OCI-LY1 (cell line): Measurements from ENCODE around the gene SLC19A1.
"Not testable (repeated sequence)": the region's sequence is repeated elsewhere in the genome, so short reads cannot be mapped to it uniquely, and the experiment has no call there.

Experiments used
- H2AFZ ChIP-seq: fragments of 200-600 bp; sonication (generic), shearing (Covaris generic); 2 replicates; pipeline ENCODE4 v1.6.0; 2014; ENCODE audit warnings: antibody characterized with exemption, mild to moderate bottlenecking, low read length
- H3F3A ChIP-seq: fragments of 200-600 bp; sonication (generic), shearing (Covaris generic); 2 replicates; pipeline ENCODE4 v1.6.0; 2014; ENCODE audit warnings: mild to moderate bottlenecking, antibody characterized with exemption, low read length, moderate library complexity; ENCODE audit not compliant: insufficient read depth
- H3K27ac ChIP-seq: fragments of 200-600 bp; sonication (generic); 2 replicates; pipeline ENCODE4 v1.5.1; 2014; ENCODE audit warnings: low read length, mixed run types, mild to moderate bottlenecking, low read depth; ENCODE audit not compliant: poor library complexity, severe bottlenecking
- H3K27me3 ChIP-seq: fragments of 200-600 bp; sonication (generic); 2 replicates; pipeline ENCODE4 v1.6.0; 2014; ENCODE audit warnings: antibody characterized with exemption, mild to moderate bottlenecking, low read length, moderate library complexity; ENCODE audit not compliant: insufficient read depth
- H3K36me3 ChIP-seq: fragments of 200-600 bp; sonication (generic); 2 replicates; pipeline ENCODE4 v1.6.1; 2014; ENCODE audit warnings: mild to moderate bottlenecking, antibody characterized with exemption, low read length, moderate library complexity, mixed read lengths; ENCODE audit not compliant: insufficient read depth
- H3K4me1 ChIP-seq: fragments of 200-600 bp; sonication (generic); 2 replicates; pipeline ENCODE4 v1.5.1; 2014; ENCODE audit warnings: mild to moderate bottlenecking, low read length, moderate library complexity; ENCODE audit not compliant: insufficient read depth, severe bottlenecking
- H3K4me2 ChIP-seq: fragments of 200-600 bp; sonication (generic), shearing (Covaris generic); 2 replicates; pipeline ENCODE4 v1.6.1; 2014; ENCODE audit warnings: low read length
- H3K4me3 ChIP-seq: fragments of 200-600 bp; sonication (generic); 2 replicates; pipeline ENCODE4 v1.5.1; 2014; ENCODE audit warnings: low read length, low read depth, mild to moderate bottlenecking, mixed read lengths; ENCODE audit not compliant: poor library complexity, severe bottlenecking
- H3K79me2 ChIP-seq: fragments of 200-600 bp; shearing (Covaris generic); 2 replicates; pipeline ENCODE4 v1.6.1; 2016; ENCODE audit warnings: mixed run types, low read length, mixed read lengths; ENCODE audit not compliant: insufficient read depth
- H3K9ac ChIP-seq: fragments of 200-600 bp; sonication (generic), shearing (Covaris generic); 2 replicates; pipeline ENCODE4 v1.6.1; 2014; ENCODE audit warnings: mild to moderate bottlenecking, low read length, mixed read lengths
- H3K9me2 ChIP-seq: fragments of 200-600 bp; sonication (generic), shearing (Covaris generic); 2 replicates; pipeline ENCODE4 v1.6.1; 2014; ENCODE audit warnings: low read depth, mild to moderate bottlenecking, low read length, mixed read lengths
- H3K9me3 ChIP-seq: fragments of 200-600 bp; shearing (Covaris generic); 2 replicates; pipeline ENCODE4 v1.6.1; 2014; ENCODE audit warnings: low read length, mixed read lengths
- H4K20me1 ChIP-seq: fragments of 200-600 bp; sonication (generic), shearing (Covaris generic); 2 replicates; pipeline ENCODE4 v1.6.0; 2016; ENCODE audit warnings: mild to moderate bottlenecking, low read length; ENCODE audit not compliant: insufficient read depth
- CTCF ChIP-seq: fragments of 200-600 bp; sonication (generic), shearing (Covaris generic); IDR thresholded peaks from 2 replicates; pipeline ENCODE4 v1.5.1; 2017; ENCODE audit warnings: mild to moderate bottlenecking, antibody characterized with exemption, low read length, moderate library complexity, mixed read lengths
- EZH2 ChIP-seq: fragments of 200-600 bp; sonication (generic), shearing (Covaris generic); IDR thresholded peaks from 2 replicates; pipeline ENCODE4 v1.8.0; 2017; ENCODE audit warnings: borderline replicate concordance, mixed run types, mild to moderate bottlenecking, antibody characterized with exemption, low read length, moderate library complexity, mixed read lengths

Gene SLC19A1

GRCh38 chr21:45533361-45533845 lies 8.8 kb downstream of the SLC19A1 start:
- no peaks in the 10 kb centered on the region for H3K9me2 ChIP-seq
- no peaks in the 10 kb centered on the region for H3K27me3 ChIP-seq
- H3K4me1 ChIP-seq, result no peaks in the 10 kb centered on the region
- peaks cover 12% of the 10 kb centered on the region for H3K36me3 ChIP-seq
- H3K27ac ChIP-seq, result no peak overlapping the region
- no peak overlapping the region for H2AFZ ChIP-seq
- TF ChIP-seq CTCF, result no peak
- TF ChIP-seq EZH2, result no peak
- no peak overlapping the region for H3K9ac ChIP-seq
- H3K4me2 ChIP-seq, result no peak overlapping the region
- H3K79me2 ChIP-seq, result no peaks in the 10 kb centered on the region
- H4K20me1 ChIP-seq, result no peaks in the 10 kb centered on the region
- H3F3A ChIP-seq, result no peaks in the 10 kb centered on the region
- H3K9me3 ChIP-seq, result no peaks in the 10 kb centered on the region
- H3K4me3 ChIP-seq, result no peak overlapping the region

GRCh38 chr21:45532826-45533360 lies 9.3 kb downstream of the SLC19A1 start:
- H4K20me1 ChIP-seq, result no peaks in the 10 kb centered on the region
- peaks cover 12% of the 10 kb centered on the region for H3K36me3 ChIP-seq
- H3F3A ChIP-seq, result no peaks in the 10 kb centered on the region
- H3K27me3 ChIP-seq, result no peaks in the 10 kb centered on the region
- H3K79me2 ChIP-seq, result no peaks in the 10 kb centered on the region
- no peak overlapping the region for H3K27ac ChIP-seq
- no peak overlapping the region for H3K4me3 ChIP-seq
- H3K4me1 ChIP-seq, result no peaks in the 10 kb centered on the region
- H3K9ac ChIP-seq, result no peak overlapping the region
- no peak overlapping the region for H3K4me2 ChIP-seq
- H3K9me2 ChIP-seq, result no peaks in the 10 kb centered on the region
- H2AFZ ChIP-seq, result no peak overlapping the region
- no peaks in the 10 kb centered on the region for H3K9me3 ChIP-seq
- TF ChIP-seq CTCF, result no peak
- no peak for TF ChIP-seq EZH2

GRCh38 chr21:45531393-45532215 lies 10.6 kb downstream of the SLC19A1 start:
- no peak overlapping the region for H3K4me2 ChIP-seq
- TF ChIP-seq CTCF, result no peak
- no peak for TF ChIP-seq EZH2
- H3K36me3 ChIP-seq, result peaks cover 12% of the 10 kb centered on the region
- H3K4me1 ChIP-seq, result no peaks in the 10 kb centered on the region
- no peaks in the 10 kb centered on the region for H3K9me2 ChIP-seq
- H3K27ac ChIP-seq, result no peak overlapping the region
- no peaks in the 10 kb centered on the region for H3K27me3 ChIP-seq
- H2AFZ ChIP-seq, result no peak overlapping the region
- H3K4me3 ChIP-seq, result no peak overlapping the region
- H4K20me1 ChIP-seq, result no peaks in the 10 kb centered on the region
- no peaks in the 10 kb centered on the region for H3K79me2 ChIP-seq
- no peak overlapping the region for H3K9ac ChIP-seq
- H3F3A ChIP-seq, result no peaks in the 10 kb centered on the region
- no peaks in the 10 kb centered on the region for H3K9me3 ChIP-seq

- peaks cover 14% of the 10 kb centered on the region for H3K36me3 ChIP-seq
- H3K9ac ChIP-seq, H3K27me3 ChIP-seq, H2AFZ ChIP-seq, H3K4me3 ChIP-seq, H3K4me2 ChIP-seq, H3K9me2 ChIP-seq, H3K27ac ChIP-seq, H3F3A ChIP-seq, H4K20me1 ChIP-seq, H3K4me1 ChIP-seq, H3K79me2 ChIP-seq, H3K9me3 ChIP-seq: not testable (repeated sequence)
Observed at GRCh38 chr21:45531114-45531392, 11.2 kb downstream of the SLC19A1 start.
